Neural progenitor cell (in vitro differentiated cells): ENCODE measurements around the gene ANKRD2.

Experiments
- EZH2 ChIP-seq: fragments of 200-600 bp; sonication (generic); IDR thresholded peaks from 2 replicates; pipeline ENCODE4 v1.6.1; 2017; ENCODE audit warnings: antibody characterized with exemption, mild to moderate bottlenecking, moderate library complexity
- EZH2phosphoT487 ChIP-seq: fragments of 200-600 bp; sonication (generic); IDR thresholded peaks from 2 replicates; pipeline ENCODE4 v1.6.1; 2017; ENCODE audit warnings: antibody characterized with exemption
- TF ChIP-seq, protein P1 (sequence below): fragments of 200-600 bp; sonication (generic); IDR thresholded peaks from 2 replicates; pipeline ENCODE4 v1.5.1; 2017; ENCODE audit warnings: antibody characterized with exemption, mild to moderate bottlenecking

DNA sequence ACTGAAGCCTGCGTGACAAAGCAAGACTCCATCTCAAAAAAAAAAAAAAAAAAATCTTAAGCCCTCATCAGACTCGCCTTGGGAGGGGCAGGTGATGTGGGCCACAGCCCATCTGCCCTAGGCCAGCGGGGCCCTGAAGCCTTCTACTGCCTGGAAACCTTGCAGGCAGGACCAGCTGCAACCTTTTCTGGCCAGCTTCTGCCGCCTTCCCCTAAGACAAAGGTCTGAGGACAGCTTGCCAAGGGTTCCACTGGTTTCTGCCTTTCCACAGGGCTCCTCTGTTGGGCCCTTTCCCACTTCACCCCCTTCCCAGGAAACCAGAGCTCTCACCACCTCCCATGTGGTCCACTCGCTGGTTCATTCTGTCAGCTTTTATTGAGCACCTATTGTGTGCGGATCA is 38.7 kb upstream of the ANKRD2 start:
- TF ChIP-seq, protein P1, sequence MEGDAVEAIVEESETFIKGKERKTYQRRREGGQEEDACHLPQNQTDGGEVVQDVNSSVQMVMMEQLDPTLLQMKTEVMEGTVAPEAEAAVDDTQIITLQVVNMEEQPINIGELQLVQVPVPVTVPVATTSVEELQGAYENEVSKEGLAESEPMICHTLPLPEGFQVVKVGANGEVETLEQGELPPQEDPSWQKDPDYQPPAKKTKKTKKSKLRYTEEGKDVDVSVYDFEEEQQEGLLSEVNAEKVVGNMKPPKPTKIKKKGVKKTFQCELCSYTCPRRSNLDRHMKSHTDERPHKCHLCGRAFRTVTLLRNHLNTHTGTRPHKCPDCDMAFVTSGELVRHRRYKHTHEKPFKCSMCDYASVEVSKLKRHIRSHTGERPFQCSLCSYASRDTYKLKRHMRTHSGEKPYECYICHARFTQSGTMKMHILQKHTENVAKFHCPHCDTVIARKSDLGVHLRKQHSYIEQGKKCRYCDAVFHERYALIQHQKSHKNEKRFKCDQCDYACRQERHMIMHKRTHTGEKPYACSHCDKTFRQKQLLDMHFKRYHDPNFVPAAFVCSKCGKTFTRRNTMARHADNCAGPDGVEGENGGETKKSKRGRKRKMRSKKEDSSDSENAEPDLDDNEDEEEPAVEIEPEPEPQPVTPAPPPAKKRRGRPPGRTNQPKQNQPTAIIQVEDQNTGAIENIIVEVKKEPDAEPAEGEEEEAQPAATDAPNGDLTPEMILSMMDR = no peak
- TF ChIP-seq EZH2 (no peak), EZH2phosphoT487 (no peak)
